ENCODE results near the gene IKZF3. TPM values are rescaled to one million over a fixed set of nuclear protein-coding genes. Genes with fewer than 3 reads are reported as not detected.

Gene IKZF3
- total RNA-seq, 1 donor from 2014 or later, result 220 TPM

DNA sequence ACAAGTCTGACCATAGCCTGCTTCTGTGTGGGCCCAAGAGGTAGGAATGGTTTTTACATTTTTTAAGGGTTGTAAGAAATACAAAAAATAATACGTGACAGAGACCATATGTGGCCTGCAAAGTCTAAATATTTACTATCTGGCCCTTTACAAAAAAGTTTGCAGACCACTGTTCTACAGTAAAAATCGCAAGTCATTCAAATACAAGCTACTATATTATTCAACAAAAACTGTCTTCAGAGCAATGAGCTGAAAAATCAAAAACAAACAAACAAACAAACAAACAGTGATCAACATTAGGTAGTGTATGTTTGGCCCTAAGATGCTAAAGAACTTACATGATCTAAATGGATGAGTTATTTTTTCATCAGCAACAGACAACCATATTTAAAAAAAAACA lies 32.5 kb downstream of the IKZF3 start:
- Mint-ChIP-seq H3K36me3 (ENCODE audit: low read depth) (peaks cover 85% of the 10 kb centered on the region), H3K9me3 (peaks cover 4% of the 10 kb centered on the region), H3K4me1 (peaks cover 48% of the 10 kb centered on the region), H3K27ac (peak overlapping the region; percentile 46), H3K27me3 (no peaks in the 10 kb centered on the region), H3K4me3 (no peak overlapping the region)
- TF ChIP-seq, protein P1, sequence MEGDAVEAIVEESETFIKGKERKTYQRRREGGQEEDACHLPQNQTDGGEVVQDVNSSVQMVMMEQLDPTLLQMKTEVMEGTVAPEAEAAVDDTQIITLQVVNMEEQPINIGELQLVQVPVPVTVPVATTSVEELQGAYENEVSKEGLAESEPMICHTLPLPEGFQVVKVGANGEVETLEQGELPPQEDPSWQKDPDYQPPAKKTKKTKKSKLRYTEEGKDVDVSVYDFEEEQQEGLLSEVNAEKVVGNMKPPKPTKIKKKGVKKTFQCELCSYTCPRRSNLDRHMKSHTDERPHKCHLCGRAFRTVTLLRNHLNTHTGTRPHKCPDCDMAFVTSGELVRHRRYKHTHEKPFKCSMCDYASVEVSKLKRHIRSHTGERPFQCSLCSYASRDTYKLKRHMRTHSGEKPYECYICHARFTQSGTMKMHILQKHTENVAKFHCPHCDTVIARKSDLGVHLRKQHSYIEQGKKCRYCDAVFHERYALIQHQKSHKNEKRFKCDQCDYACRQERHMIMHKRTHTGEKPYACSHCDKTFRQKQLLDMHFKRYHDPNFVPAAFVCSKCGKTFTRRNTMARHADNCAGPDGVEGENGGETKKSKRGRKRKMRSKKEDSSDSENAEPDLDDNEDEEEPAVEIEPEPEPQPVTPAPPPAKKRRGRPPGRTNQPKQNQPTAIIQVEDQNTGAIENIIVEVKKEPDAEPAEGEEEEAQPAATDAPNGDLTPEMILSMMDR (IDR thresholded peaks at IDR 0.05), result no peak
- intact Hi-C loops (cut with micrococcal nuclease), result no loop called here
- ChIA-PET CTCF (no interaction called here), POLR2A (interaction anchor here (0.6 to 2.7 kb wide), 5 partner anchors 10 to 142 kb away, joined by 3 to 14 read pairs (median 4); no protein-coding TSS in a partner anchor)
- ATAC-seq (ENCODE audit: low read depth) (no peak), DNase-seq (no peak)

DNA sequence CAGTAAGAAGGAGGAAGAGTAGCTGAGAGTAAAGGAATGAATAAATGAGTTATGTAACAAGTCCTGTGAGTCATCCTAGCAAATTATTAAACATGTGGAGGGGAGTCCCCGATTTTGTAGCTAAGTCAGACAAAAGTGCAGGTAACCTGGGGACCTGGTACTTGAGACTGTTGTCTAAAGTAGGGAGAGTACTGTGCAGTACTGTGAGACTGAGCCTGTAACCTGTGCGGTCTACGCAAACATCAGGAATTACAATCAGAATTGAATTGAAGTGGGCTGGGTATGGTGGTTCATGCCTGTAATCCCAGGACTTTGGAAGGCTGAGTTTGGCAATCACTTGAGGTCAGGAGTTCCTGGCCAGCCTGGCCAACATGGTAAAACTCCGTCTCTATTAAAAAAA lies 35.7 kb downstream of the IKZF3 start:
- ChIA-PET CTCF (interaction anchor here (1.1 to 1.3 kb wide), 2 partner anchors 32 to 42 kb away, joined by 3 read pairs; no protein-coding TSS in a partner anchor), POLR2A (interaction anchor here (0.9 to 1.6 kb wide), 5 partner anchors 33 to 98 kb away, joined by 3 to 6 read pairs (median 4); partner anchors contain the start of gene MIEN1)
- Mint-ChIP-seq H3K27ac (peak overlapping the region; percentile 83), H3K9me3 (peaks cover 10% of the 10 kb centered on the region), H3K4me1 (peaks cover 32% of the 10 kb centered on the region), H3K36me3 (ENCODE audit: low read depth) (peaks cover 91% of the 10 kb centered on the region), H3K4me3 (peak overlapping the region; percentile 50), H3K27me3 (no peaks in the 10 kb centered on the region)
- no peak for DNase-seq
- intact Hi-C loops (cut with micrococcal nuclease), result no loop called here
- TF ChIP-seq, protein P1 (IDR thresholded peaks at IDR 0.05), result no peak
- ATAC-seq (ENCODE audit: low read depth), result peak; percentile 54

DNA sequence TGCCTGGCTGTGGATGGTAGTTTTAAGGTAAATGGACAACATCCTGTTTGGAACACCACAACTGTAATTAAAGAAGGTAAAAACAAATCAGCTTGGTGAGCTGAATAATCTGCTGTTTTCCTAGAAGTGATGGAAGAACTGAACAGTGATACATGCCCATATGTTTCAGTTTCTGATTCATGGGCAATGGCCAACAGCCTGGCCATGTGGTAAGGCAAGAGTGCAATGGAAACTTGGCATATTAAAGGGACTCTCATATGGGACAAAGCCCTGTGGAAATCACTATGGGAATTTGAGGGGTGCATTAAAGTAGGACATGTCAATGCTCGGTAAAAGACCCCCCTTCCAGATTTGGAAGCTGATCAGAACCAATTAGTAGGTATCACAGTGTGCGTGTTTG lies 37.8 kb downstream of the IKZF3 start:
- TF ChIP-seq, protein P1 (IDR thresholded peaks at IDR 0.05), result no peak
- Mint-ChIP-seq H3K4me3 (no peak overlapping the region), H3K4me1 (peaks cover 41% of the 10 kb centered on the region), H3K27me3 (no peaks in the 10 kb centered on the region), H3K27ac (peak overlapping the region; percentile 56), H3K36me3 (ENCODE audit: low read depth) (peaks cover 95% of the 10 kb centered on the region), H3K9me3 (peaks cover 17% of the 10 kb centered on the region)
- POLR2A ChIA-PET, result interaction anchor here (0.6 to 1.5 kb wide), 4 partner anchors 18 to 203 kb away, joined by 3 to 9 read pairs (median 4); no protein-coding TSS in a partner anchor
- no peak for ATAC-seq (ENCODE audit: low read depth)
- intact Hi-C loops (cut with micrococcal nuclease), result no loop called here
- CTCF ChIA-PET, result no interaction called here
- DNase-seq, result no peak

DNA sequence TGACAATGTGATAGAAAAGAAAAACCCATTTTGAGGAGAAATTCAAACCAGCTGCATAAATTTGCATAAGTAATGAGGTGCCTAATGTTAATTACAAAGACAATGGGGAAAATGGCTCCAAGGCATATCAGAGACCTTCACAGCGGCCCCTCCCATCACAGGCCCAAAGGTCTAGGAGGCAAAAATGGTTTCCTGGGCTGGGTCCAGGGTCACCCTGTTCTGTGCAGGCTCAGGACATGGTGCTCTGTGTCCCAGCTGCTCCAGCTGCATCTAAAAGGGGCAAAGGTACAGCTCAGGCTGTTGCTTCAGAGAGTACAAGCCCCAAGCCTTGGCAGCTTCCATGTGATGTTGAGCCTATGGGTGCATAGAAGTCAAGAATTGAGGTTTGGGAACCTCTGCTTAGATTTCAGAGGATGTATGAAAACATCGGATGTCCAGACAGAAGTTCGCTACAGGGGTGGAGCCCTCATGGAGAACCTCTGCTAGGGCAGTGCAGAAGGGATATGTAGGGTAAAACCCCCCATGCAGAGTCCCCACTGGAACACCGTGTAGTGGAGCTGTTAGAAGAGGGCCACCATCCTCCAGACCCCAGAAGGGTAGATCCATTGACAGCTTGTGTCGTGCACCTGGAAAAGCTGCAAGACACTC lies 40.6 kb downstream of the IKZF3 start:
- intact Hi-C loops (cut with micrococcal nuclease), result no loop called here
- no peak for DNase-seq
- ChIA-PET CTCF (no interaction called here), POLR2A (interaction anchor here (0.6 to 4.3 kb wide), 3 partner anchors 38 to 202 kb away, joined by 3 to 21 read pairs (median 7); no protein-coding TSS in a partner anchor)
- H3K9me3 Mint-ChIP-seq, result peaks cover 17% of the 10 kb centered on the region
- H3K27me3 Mint-ChIP-seq, result no peaks in the 10 kb centered on the region
- H3K4me3 Mint-ChIP-seq, result no peak overlapping the region
- no peak for ATAC-seq (ENCODE audit: low read depth)
- TF ChIP-seq, protein P1 (IDR thresholded peaks at IDR 0.05), result no peak
- H3K27ac Mint-ChIP-seq, result peak overlapping the region; percentile 95
- H3K36me3 Mint-ChIP-seq (ENCODE audit: low read depth), result peaks cover 94% of the 10 kb centered on the region
- H3K4me1 Mint-ChIP-seq, result peaks cover 61% of the 10 kb centered on the region

DNA sequence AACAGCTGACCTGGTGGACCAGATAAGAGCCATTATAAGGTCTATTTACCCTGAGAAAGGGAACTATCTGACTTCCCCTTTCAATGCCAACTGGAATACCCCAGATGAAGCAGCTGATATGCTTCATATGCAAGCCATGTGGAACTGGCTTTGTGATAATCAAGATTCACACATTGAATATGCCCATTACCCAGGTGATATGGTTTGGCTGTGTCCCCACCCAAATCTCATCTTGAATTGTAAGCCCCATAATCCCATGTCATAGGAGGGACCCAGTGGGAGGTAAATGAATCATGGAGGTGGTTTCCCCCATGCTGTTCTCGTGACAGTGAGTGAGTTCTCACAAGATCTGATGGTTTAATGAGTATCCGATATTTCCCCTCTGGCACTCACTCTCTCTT lies 42.1 kb downstream of the IKZF3 start:
- peak; percentile 70 for ATAC-seq (ENCODE audit: low read depth)
- ChIA-PET POLR2A (interaction anchor here (1.0 to 4.9 kb wide), 16 partner anchors 16 to 92 kb away, joined by 3 to 72 read pairs (median 7); partner anchors contain the start of genes IKZF3 and MIEN1), CTCF (interaction anchor here (1.8 to 2.2 kb wide), 2 partner anchors 41 to 66 kb away, joined by 5 to 14 read pairs; partner anchors contain the start of gene IKZF3)
- Mint-ChIP-seq H3K4me1 (peaks cover 65% of the 10 kb centered on the region), H3K9me3 (peaks cover 17% of the 10 kb centered on the region), H3K27ac (peak overlapping the region; percentile 95), H3K36me3 (ENCODE audit: low read depth) (peaks cover 89% of the 10 kb centered on the region), H3K27me3 (no peaks in the 10 kb centered on the region), H3K4me3 (peak overlapping the region; percentile 45)
- TF ChIP-seq, protein P1 (IDR thresholded peaks at IDR 0.05), result no peak
- intact Hi-C loops (cut with micrococcal nuclease), result loop anchor here (1.0 kb wide), 4 partner anchors 8 to 68 kb away; partner anchors contain the start of gene IKZF3
- no peak for DNase-seq

All from activated B cell treated with CpG ODN at 0.5 μM for 24 hours (primary cell).